ENCODE results near the gene SMAD6. TPM values are rescaled to one million over a fixed set of nuclear protein-coding genes. Genes with fewer than 3 reads are reported as not detected.
"Not testable (repeated sequence)": the region's sequence is repeated elsewhere in the genome, so short reads cannot be mapped to it uniquely, and the experiment has no call there.

Gene SMAD6
- total RNA-seq, 6 experiments from 2014 or later = 10.5 to 17.2 (median 12.3) TPM

- intact Hi-C loops (cut with DNase I) = no loop called here
These were observed 16.3 kb upstream of the SMAD6 start for GRCh38 chr15:66685638-66686150.

GRCh38 chr15:66690912-66691311 lies 11.1 kb upstream of the SMAD6 start:
- H3K4me1 ChIP-seq, H3K9me3 ChIP-seq, ATAC-seq, H3K27me3 ChIP-seq, DNase-seq, H3K4me3 ChIP-seq, H3K36me3 ChIP-seq, H3K27ac ChIP-seq: not testable (repeated sequence)
- WGBS (ENCODE audit: insufficient coverage, low coverage, low lambda C conversion rate, missing lambda C conversion rate) = 91% methylated on average over 7 of the region's 7 CpGs
- intact Hi-C loops (cut with DNase I) = loop anchor here (10.0 kb wide), 3 partner anchors 56 to 86 kb away; no protein-coding TSS in a partner anchor

More at GRCh38 chr15:66685638-66686150, 16.3 kb upstream of the SMAD6 start:
- WGBS (ENCODE audit: insufficient coverage, low coverage, low lambda C conversion rate, missing lambda C conversion rate) = 82% methylated on average over 4 of the region's 5 CpGs
- ATAC-seq (no peak), DNase-seq (no peak)
- Histone ChIP-seq H3K36me3 (no peaks in the 10 kb centered on the region), H3K4me3 (no peak overlapping the region), H3K4me1 (no peaks in the 10 kb centered on the region), H3K27me3 (no peaks in the 10 kb centered on the region), H3K27ac (no peak overlapping the region), H3K9me3 (no peaks in the 10 kb centered on the region)
- TF ChIP-seq, protein P1, sequence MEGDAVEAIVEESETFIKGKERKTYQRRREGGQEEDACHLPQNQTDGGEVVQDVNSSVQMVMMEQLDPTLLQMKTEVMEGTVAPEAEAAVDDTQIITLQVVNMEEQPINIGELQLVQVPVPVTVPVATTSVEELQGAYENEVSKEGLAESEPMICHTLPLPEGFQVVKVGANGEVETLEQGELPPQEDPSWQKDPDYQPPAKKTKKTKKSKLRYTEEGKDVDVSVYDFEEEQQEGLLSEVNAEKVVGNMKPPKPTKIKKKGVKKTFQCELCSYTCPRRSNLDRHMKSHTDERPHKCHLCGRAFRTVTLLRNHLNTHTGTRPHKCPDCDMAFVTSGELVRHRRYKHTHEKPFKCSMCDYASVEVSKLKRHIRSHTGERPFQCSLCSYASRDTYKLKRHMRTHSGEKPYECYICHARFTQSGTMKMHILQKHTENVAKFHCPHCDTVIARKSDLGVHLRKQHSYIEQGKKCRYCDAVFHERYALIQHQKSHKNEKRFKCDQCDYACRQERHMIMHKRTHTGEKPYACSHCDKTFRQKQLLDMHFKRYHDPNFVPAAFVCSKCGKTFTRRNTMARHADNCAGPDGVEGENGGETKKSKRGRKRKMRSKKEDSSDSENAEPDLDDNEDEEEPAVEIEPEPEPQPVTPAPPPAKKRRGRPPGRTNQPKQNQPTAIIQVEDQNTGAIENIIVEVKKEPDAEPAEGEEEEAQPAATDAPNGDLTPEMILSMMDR (IDR thresholded peaks at IDR 0.05) = peak in 2 of 4 donors; percentile 23 to 25
- TF ChIP-seq POLR2A (IDR thresholded peaks at IDR 0.05) = no peak

DNA sequence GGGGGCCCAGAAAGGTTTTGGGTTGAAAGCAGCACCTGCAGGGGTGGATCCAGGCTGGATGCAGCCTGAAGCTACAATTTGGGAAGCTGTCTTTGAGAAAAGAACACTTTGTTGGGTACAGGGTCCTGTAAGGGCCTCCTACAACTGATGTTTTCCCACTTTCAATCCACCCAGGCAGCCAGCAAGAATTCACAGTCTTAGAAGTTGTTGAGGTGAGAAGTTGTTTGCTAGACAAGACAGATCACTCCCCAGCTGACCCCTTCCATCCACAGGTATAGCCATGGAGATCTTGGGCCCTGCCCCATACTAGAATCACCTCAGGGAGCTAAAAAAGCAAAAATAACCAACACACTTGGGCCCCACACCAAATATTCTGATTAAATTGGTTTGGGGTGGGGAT lies 10.3 kb upstream of the SMAD6 start:
- DNase-seq (no peak), ATAC-seq (no peak)
- Histone ChIP-seq H3K27ac (no peak overlapping the region), H3K36me3 (no peaks in the 10 kb centered on the region), H3K27me3 (no peaks in the 10 kb centered on the region), H3K4me3 (no peak overlapping the region), H3K4me1 (no peaks in the 10 kb centered on the region), H3K9me3 (no peaks in the 10 kb centered on the region)
- intact Hi-C loops (cut with DNase I) = loop anchor here (10.0 kb wide), 3 partner anchors 57 to 87 kb away; no protein-coding TSS in a partner anchor
- TF ChIP-seq POLR2A (IDR thresholded peaks at IDR 0.05) = no peak
- TF ChIP-seq, protein P1 (IDR thresholded peaks at IDR 0.05) = no peak

DNA sequence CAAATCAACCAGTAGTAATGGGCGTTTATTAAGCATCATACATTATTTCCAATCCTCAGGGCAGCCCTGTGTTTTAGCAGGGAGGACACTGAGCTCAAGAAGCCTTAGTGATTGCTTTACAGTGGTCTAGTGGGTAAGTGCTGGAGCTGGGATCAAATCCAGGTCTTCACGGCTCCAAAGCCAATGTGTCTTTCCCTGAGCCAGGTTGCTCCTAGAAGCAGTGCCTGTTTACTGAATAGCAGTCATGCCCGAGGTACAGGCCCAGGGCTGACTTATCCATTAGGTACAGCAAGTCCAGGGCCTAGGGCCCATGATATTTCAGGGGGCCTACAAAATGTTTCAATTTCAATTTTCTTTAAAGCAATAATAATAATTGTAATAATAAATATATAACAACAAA lies 9.6 kb upstream of the SMAD6 start:
- no peak for TF ChIP-seq POLR2A (IDR thresholded peaks at IDR 0.05)
- TF ChIP-seq, protein P1 (IDR thresholded peaks at IDR 0.05) = no peak
- no peak for ATAC-seq
- H3K27ac ChIP-seq = peak overlapping the region in 2 of 3 donors; percentile 3 to 23
- H3K4me1 ChIP-seq = no peaks in the 10 kb centered on the region
- no peak for DNase-seq
- 83% methylated on average over 3 of the region's 3 CpGs for WGBS (ENCODE audit: insufficient coverage, low coverage, low lambda C conversion rate, missing lambda C conversion rate)
- H3K9me3 ChIP-seq = no peaks in the 10 kb centered on the region
- no peak overlapping the region for H3K4me3 ChIP-seq
- H3K36me3 ChIP-seq = no peaks in the 10 kb centered on the region
- intact Hi-C loops (cut with DNase I) = loop anchor here (10.0 kb wide), 3 partner anchors 58 to 88 kb away; no protein-coding TSS in a partner anchor
- H3K27me3 ChIP-seq = no peaks in the 10 kb centered on the region

DNA sequence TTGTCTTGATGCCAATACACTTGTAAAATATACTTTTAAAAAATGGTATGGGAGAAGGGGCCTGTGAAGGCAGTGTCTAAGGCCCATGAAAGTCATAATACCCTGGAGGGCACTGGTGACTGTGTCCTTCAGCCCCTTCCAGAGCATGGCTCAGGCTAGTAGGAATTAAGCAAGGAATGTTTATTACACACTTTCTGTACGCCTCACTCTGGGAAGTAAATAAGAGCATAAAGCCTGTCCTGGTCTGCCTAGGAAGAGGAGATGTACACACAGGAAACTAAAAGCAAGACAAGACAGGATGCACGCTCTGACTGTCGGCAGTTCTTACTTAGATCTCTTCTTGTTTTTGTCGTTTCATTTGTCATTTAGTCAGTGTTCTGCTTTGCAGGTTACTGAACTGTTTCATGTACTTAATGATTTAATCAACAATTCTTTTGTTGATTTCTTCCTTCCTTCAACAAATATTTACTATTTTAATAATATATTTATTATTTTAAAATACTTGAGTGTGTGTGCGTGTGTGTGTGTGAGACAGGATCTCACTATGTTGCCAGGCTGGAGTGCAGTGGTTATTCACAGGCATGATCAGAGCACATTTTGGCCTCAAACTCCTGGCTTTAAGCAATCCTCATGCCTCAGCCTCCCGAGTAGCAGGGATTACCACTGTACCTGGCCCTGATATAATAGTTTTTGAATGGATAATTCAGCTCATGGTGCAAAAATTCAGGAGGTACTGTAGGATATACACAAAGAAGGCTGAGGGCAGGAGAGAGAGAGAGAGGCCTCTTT lies 9.0 kb upstream of the SMAD6 start:
- Histone ChIP-seq H3K9me3 (no peaks in the 10 kb centered on the region), H3K4me3 (no peak overlapping the region), H3K4me1 (no peaks in the 10 kb centered on the region), H3K36me3 (no peaks in the 10 kb centered on the region), H3K27ac (peak overlapping the region in 2 of 3 donors; percentile 23 to 24), H3K27me3 (no peaks in the 10 kb centered on the region)
- intact Hi-C loops (cut with DNase I) = loop anchor here (10.0 kb wide), 3 partner anchors 58 to 88 kb away; no protein-coding TSS in a partner anchor
- ATAC-seq (peak; percentile 22 to 77 (median 60)), DNase-seq (no peak)
- 44% methylated on average over 6 of the region's 6 CpGs for WGBS (ENCODE audit: insufficient coverage, low coverage, low lambda C conversion rate, missing lambda C conversion rate)
- TF ChIP-seq, protein P1 (IDR thresholded peaks at IDR 0.05) = no peak
- no peak for TF ChIP-seq POLR2A (IDR thresholded peaks at IDR 0.05)

All from right lobe of liver (tissue), 6 donors.